CD8-positive, alpha-beta memory T cell (primary cell): Measurements from ENCODE around the gene LCE2C. TPM values are rescaled to one million over a fixed set of nuclear protein-coding genes. Genes with fewer than 3 reads are reported as not detected.
A peak's percentile ranks its signal among the peaks of the same experiment; 100 is the strongest.
"Not testable (repeated sequence)": the region's sequence is repeated elsewhere in the genome, so short reads cannot be mapped to it uniquely, and the experiment has no call there.

Source experiments
- CTCF ChIA-PET: fragments of 350-600 bp; sonication (Branson Sonifier 250); formaldehyde crosslinking; loops from one replicate; lab custom pipeline; 2021; ENCODE audit warnings: antibody characterized with exemption; lab: Charles Lee
- POLR2A ChIA-PET: fragments of 350-600 bp; sonication (Branson Sonifier 250); formaldehyde crosslinking; loops from one replicate; lab custom pipeline; 2021; ENCODE audit warnings: antibody characterized with exemption; lab: Charles Lee
- DNase-seq, 5 donors: peaks; one replicate each; pipeline versions ENCODE4 v3.0.0 to v3.0.0-alpha.2; 2020 to 2022; ENCODE audit warnings: mixed read lengths in 1 of 5
- H3K27ac ChIP-seq: one replicate; pipeline ENCODE4 v1.7.0; 2013; ENCODE audit warnings: low read depth, mild to moderate bottlenecking, low read length, moderate library complexity
- H3K27me3 ChIP-seq: 2 replicates; pipeline ENCODE4 v1.7.0; 2013; ENCODE audit warnings: low read length, mild to moderate bottlenecking; ENCODE audit not compliant: insufficient read depth, poor library complexity, severe bottlenecking
- H3K36me3 ChIP-seq: 2 replicates; pipeline ENCODE4 v1.7.0; 2013; ENCODE audit warnings: mild to moderate bottlenecking, low read length, moderate library complexity; ENCODE audit not compliant: insufficient read depth
- H3K4me1 ChIP-seq: 2 replicates; pipeline ENCODE4 v1.7.0; 2013; ENCODE audit warnings: mild to moderate bottlenecking, low read length, moderate library complexity; ENCODE audit not compliant: insufficient read depth
- H3K4me3 ChIP-seq: 2 replicates; pipeline ENCODE4 v1.7.0; 2013; ENCODE audit warnings: mild to moderate bottlenecking, low read length
- H3K9me3 ChIP-seq: 2 replicates; pipeline ENCODE4 v1.7.0; 2013; ENCODE audit warnings: mild to moderate bottlenecking, low read length
- H3K27ac Mint-ChIP-seq, 8 donors: one replicate each; pipeline ENCODE4 v1.8.0; 2020 to 2021; ENCODE audit warnings: mixed read lengths in 8 of 8, mild to moderate bottlenecking in 6 of 8, inconsistent platforms in 3 of 8, moderate library complexity in 3 of 8
- H3K27me3 Mint-ChIP-seq, 2 donors: one replicate each; pipeline ENCODE4 v1.8.0; 2020 to 2021; ENCODE audit warnings: mixed read lengths in 2 of 2, mild to moderate bottlenecking in 1 of 2, moderate library complexity in 1 of 2
- H3K36me3 Mint-ChIP-seq, 3 donors: one replicate each; pipeline ENCODE4 v1.8.0; 2020 to 2021; ENCODE audit warnings: mixed read lengths in 3 of 3, inconsistent platforms in 1 of 3, mild to moderate bottlenecking in 1 of 3
- H3K4me1 Mint-ChIP-seq, 3 donors: one replicate each; pipeline ENCODE4 v1.8.0; 2020 to 2021; ENCODE audit warnings: mixed read lengths in 3 of 3, inconsistent platforms in 1 of 3, mild to moderate bottlenecking in 1 of 3
- H3K4me3 Mint-ChIP-seq, 7 donors: one replicate each; pipeline ENCODE4 v1.8.0; 2020 to 2021; ENCODE audit warnings: mixed read lengths in 7 of 7, mild to moderate bottlenecking in 6 of 7, moderate library complexity in 4 of 7, inconsistent platforms in 2 of 7
- H3K9me3 Mint-ChIP-seq, 5 donors: one replicate each; pipeline ENCODE4 v1.8.0; 2020 to 2022; ENCODE audit warnings: mixed read lengths in 5 of 5, mild to moderate bottlenecking in 3 of 5, moderate library complexity in 2 of 5, inconsistent platforms in 1 of 5
- polyA plus RNA-seq: library from polyadenylated mRNA; unstranded; fragments of 300-500 nt; fragmentation: Illumina TruSeq; gene quantifications from one replicate; pipeline ENCODE4 v1.2.3, GENCODE V29; 2021
- total RNA-seq, 2 experiments: library from RNA; stranded (reverse); gene quantifications; one replicate each; pipeline ENCODE4 v1.2.3, GENCODE V29; 2021

The LCE2C gene
- total and polyA plus RNA-seq, 3 experiments from 2014 or later: not detected

GRCh38 chr1:152656459-152656858 is 18.6 kb upstream of the LCE2C start:
- no peaks in the 10 kb centered on the region for H3K9me3 ChIP-seq
- H3K4me1 Mint-ChIP-seq: peaks cover 2 to 5% (median 4%) of the 10 kb centered on the region in 3 donors
- H3K36me3 ChIP-seq: no peaks in the 10 kb centered on the region
- no peaks in the 10 kb centered on the region for H3K4me1 ChIP-seq
- H3K27me3 Mint-ChIP-seq: peaks cover 6 to 9% of the 10 kb centered on the region in 2 donors
- no peaks in the 10 kb centered on the region for H3K36me3 Mint-ChIP-seq
- no peak overlapping the region for H3K27ac Mint-ChIP-seq
- H3K4me3 Mint-ChIP-seq: no peak overlapping the region
- DNase-seq: no peak
- ChIA-PET POLR2A (no interaction called here), CTCF (no interaction called here)
- no peaks in the 10 kb centered on the region for H3K9me3 Mint-ChIP-seq
- no peaks in the 10 kb centered on the region for H3K27me3 ChIP-seq
- no peak overlapping the region for H3K27ac ChIP-seq
- H3K4me3 ChIP-seq: no peak overlapping the region

- POLR2A ChIA-PET: no interaction called here
- no peak for DNase-seq
- H3K27me3 Mint-ChIP-seq: peaks cover 6 to 15% of the 10 kb centered on the region in 2 donors
- CTCF ChIA-PET: interaction anchor here (1.1 kb wide), 1 partner anchor 9 kb away, joined by 3 read pairs; no protein-coding TSS in a partner anchor
- H3K4me1 Mint-ChIP-seq: peaks cover 2 to 5% (median 4%) of the 10 kb centered on the region in 3 donors
- Histone ChIP-seq H3K36me3 (no peaks in the 10 kb centered on the region), H3K4me3 (no peak overlapping the region), H3K9me3 (no peaks in the 10 kb centered on the region), H3K27me3 (no peaks in the 10 kb centered on the region), H3K4me1 (no peaks in the 10 kb centered on the region), H3K27ac (no peak overlapping the region)
- no peaks in the 10 kb centered on the region for H3K9me3 Mint-ChIP-seq
- H3K36me3 Mint-ChIP-seq: no peaks in the 10 kb centered on the region
- no peak overlapping the region for H3K27ac Mint-ChIP-seq
- H3K4me3 Mint-ChIP-seq: no peak overlapping the region
These were observed 17.4 kb upstream of the LCE2C start for GRCh38 chr1:152657677-152658076.

- DNase-seq: no peak
- Histone ChIP-seq H3K36me3 (no peaks in the 10 kb centered on the region), H3K27ac (no peak overlapping the region), H3K9me3 (no peaks in the 10 kb centered on the region), H3K4me1 (no peaks in the 10 kb centered on the region), H3K27me3 (no peaks in the 10 kb centered on the region), H3K4me3 (no peak overlapping the region)
- ChIA-PET CTCF (no interaction called here), POLR2A (no interaction called here)
- Mint-ChIP-seq H3K4me3 (no peak overlapping the region), H3K4me1 (peaks cover 2 to 5% (median 4%) of the 10 kb centered on the region in 3 donors), H3K27ac (no peak overlapping the region), H3K9me3 (peaks cover 0 to 4% (median 0%) of the 10 kb centered on the region in 5 donors), H3K36me3 (no peaks in the 10 kb centered on the region), H3K27me3 (peaks cover 6 to 16% of the 10 kb centered on the region in 2 donors)
These were observed 16.4 kb upstream of the LCE2C start for GRCh38 chr1:152658649-152659048.

- H3K27me3 ChIP-seq: no peaks in the 10 kb centered on the region
These were observed 12.0 kb upstream of the LCE2C start, which contains the start of gene LCE2D for GRCh38 chr1:152663098-152663497. LCE2D (plus strand) TSS chr1:152663380; CDS start chr1:152664106, 726 bp downstream.

GRCh38 chr1:152666171-152666570 is 8.9 kb upstream of the LCE2C start:
- H3K36me3 ChIP-seq, H3K4me1 Mint-ChIP-seq, H3K9me3 Mint-ChIP-seq, H3K4me1 ChIP-seq, H3K9me3 ChIP-seq, H3K27me3 ChIP-seq, H3K36me3 Mint-ChIP-seq, H3K4me3 ChIP-seq, POLR2A ChIA-PET, H3K27ac ChIP-seq, H3K27ac Mint-ChIP-seq, DNase-seq, CTCF ChIA-PET, H3K4me3 Mint-ChIP-seq: not testable (repeated sequence)
- peaks cover 9 to 28% of the 10 kb centered on the region in 2 donors for H3K27me3 Mint-ChIP-seq

More at GRCh38 chr1:152663098-152663497, 12.0 kb upstream of the LCE2C start, which contains the start of gene LCE2D:
- ChIA-PET CTCF (interaction anchor here (1.0 kb wide), 1 partner anchor 10 kb away, joined by 3 read pairs; no protein-coding TSS in a partner anchor), POLR2A (no interaction called here)
- H3K27me3 Mint-ChIP-seq: peaks cover 12 to 31% of the 10 kb centered on the region in 2 donors
- H3K4me3 ChIP-seq: no peak within 1 kb of the TSS
- H3K9me3 ChIP-seq: no peaks in the 10 kb centered on the region
- peaks cover 0 to 4% (median 0%) of the 10 kb centered on the region in 5 donors for H3K9me3 Mint-ChIP-seq
- H3K4me1 Mint-ChIP-seq: no peaks in the 10 kb centered on the region
- DNase-seq: no peak
- no peak within 1 kb of the TSS for H3K4me3 Mint-ChIP-seq
- H3K27ac ChIP-seq: no peak within 1 kb of the TSS
- peak within 1 kb of the TSS in 1 of 8 donors; percentile 15 for H3K27ac Mint-ChIP-seq
- H3K36me3 ChIP-seq: no peaks in the 10 kb centered on the region
- no peaks in the 10 kb centered on the region for H3K36me3 Mint-ChIP-seq
- no peaks in the 10 kb centered on the region for H3K4me1 ChIP-seq

- no peak overlapping the region for H3K27ac ChIP-seq
- no peaks in the 10 kb centered on the region for H3K9me3 ChIP-seq
- H3K4me1 ChIP-seq: no peaks in the 10 kb centered on the region
- Mint-ChIP-seq H3K4me1 (no peaks in the 10 kb centered on the region), H3K27ac (no peak overlapping the region), H3K27me3 (peaks cover 10 to 25% of the 10 kb centered on the region in 2 donors), H3K4me3 (no peak overlapping the region), H3K9me3 (peaks cover 0 to 4% (median 0%) of the 10 kb centered on the region in 5 donors), H3K36me3 (no peaks in the 10 kb centered on the region)
- H3K27me3 ChIP-seq: no peaks in the 10 kb centered on the region
- H3K4me3 ChIP-seq: no peak overlapping the region
- no peak for DNase-seq
- CTCF ChIA-PET: no interaction called here
- POLR2A ChIA-PET: no interaction called here
- no peaks in the 10 kb centered on the region for H3K36me3 ChIP-seq
These were observed 7.4 kb upstream of the LCE2C start for GRCh38 chr1:152667648-152668047.

GRCh38 chr1:152673016-152673415 is 2.1 kb upstream of the LCE2C start:
- Mint-ChIP-seq H3K9me3 (no peaks in the 10 kb centered on the region), H3K27me3 (peaks cover 6 to 25% of the 10 kb centered on the region in 2 donors), H3K4me1 (no peaks in the 10 kb centered on the region), H3K4me3 (no peak overlapping the region), H3K36me3 (no peaks in the 10 kb centered on the region), H3K27ac (no peak overlapping the region)
- no peak overlapping the region for H3K4me3 ChIP-seq
- H3K27me3 ChIP-seq: no peaks in the 10 kb centered on the region
- H3K27ac ChIP-seq: no peak overlapping the region
- H3K36me3 ChIP-seq: no peaks in the 10 kb centered on the region
- H3K9me3 ChIP-seq: no peaks in the 10 kb centered on the region
- H3K4me1 ChIP-seq: no peaks in the 10 kb centered on the region
- ChIA-PET POLR2A (no interaction called here), CTCF (no interaction called here)
- DNase-seq: no peak

- H3K27ac Mint-ChIP-seq: no peak overlapping the region
- H3K9me3 Mint-ChIP-seq: no peaks in the 10 kb centered on the region
- no peak overlapping the region for H3K27ac ChIP-seq
- H3K4me1 ChIP-seq: no peaks in the 10 kb centered on the region
- no peaks in the 10 kb centered on the region for H3K27me3 ChIP-seq
- H3K9me3 ChIP-seq: no peaks in the 10 kb centered on the region
- no peaks in the 10 kb centered on the region for H3K4me1 Mint-ChIP-seq
- no peaks in the 10 kb centered on the region for H3K36me3 ChIP-seq
- POLR2A ChIA-PET: no interaction called here
- no peak overlapping the region for H3K4me3 ChIP-seq
- H3K27me3 Mint-ChIP-seq: peaks cover 21 to 47% of the 10 kb centered on the region in 2 donors
- H3K36me3 Mint-ChIP-seq: no peaks in the 10 kb centered on the region
- no peak overlapping the region for H3K4me3 Mint-ChIP-seq
- no peak for DNase-seq
- CTCF ChIA-PET: no interaction called here
These were observed 4.4 kb downstream of the LCE2C start for GRCh38 chr1:152679459-152679858.
